Neural cell (in vitro differentiated cells): ENCODE data around the gene ZNF407.

Experiments used
- EP300 ChIP-seq: fragments of 450-650 bp; conservative IDR thresholded peaks from 2 replicates; pipeline ENCODE4 v1.6.1; 2014; ENCODE audit warnings: antibody characterized with exemption, mild to moderate bottlenecking, moderate library complexity; ENCODE audit not compliant: poor library complexity, severe bottlenecking
- EZH2 ChIP-seq: fragments of 200-600, 300-800 bp; shearing (Covaris generic), sonication (generic); IDR thresholded peaks from 2 replicates; pipeline ENCODE4 v1.6.1; 2014; ENCODE audit warnings: antibody characterized with exemption, low read length, borderline replicate concordance, mild to moderate bottlenecking; ENCODE audit not compliant: insufficient read depth, poor library complexity, severe bottlenecking
- POLR2AphosphoS5 ChIP-seq: IDR thresholded peaks from 2 replicates; pipeline ENCODE4 v1.6.1; 2012
- RAD21 ChIP-seq: fragments of 450-650 bp; conservative IDR thresholded peaks from 2 replicates; pipeline ENCODE4 v1.6.1; 2014; ENCODE audit warnings: antibody characterized with exemption, mild to moderate bottlenecking, moderate library complexity
- TF ChIP-seq, protein P1 (sequence below): fragments of 450-650 bp; IDR thresholded peaks from 2 replicates; pipeline ENCODE4 v1.5.1; 2014; ENCODE audit warnings: antibody characterized with exemption, mild to moderate bottlenecking, moderate library complexity; ENCODE audit not compliant: poor library complexity, severe bottlenecking

DNA sequence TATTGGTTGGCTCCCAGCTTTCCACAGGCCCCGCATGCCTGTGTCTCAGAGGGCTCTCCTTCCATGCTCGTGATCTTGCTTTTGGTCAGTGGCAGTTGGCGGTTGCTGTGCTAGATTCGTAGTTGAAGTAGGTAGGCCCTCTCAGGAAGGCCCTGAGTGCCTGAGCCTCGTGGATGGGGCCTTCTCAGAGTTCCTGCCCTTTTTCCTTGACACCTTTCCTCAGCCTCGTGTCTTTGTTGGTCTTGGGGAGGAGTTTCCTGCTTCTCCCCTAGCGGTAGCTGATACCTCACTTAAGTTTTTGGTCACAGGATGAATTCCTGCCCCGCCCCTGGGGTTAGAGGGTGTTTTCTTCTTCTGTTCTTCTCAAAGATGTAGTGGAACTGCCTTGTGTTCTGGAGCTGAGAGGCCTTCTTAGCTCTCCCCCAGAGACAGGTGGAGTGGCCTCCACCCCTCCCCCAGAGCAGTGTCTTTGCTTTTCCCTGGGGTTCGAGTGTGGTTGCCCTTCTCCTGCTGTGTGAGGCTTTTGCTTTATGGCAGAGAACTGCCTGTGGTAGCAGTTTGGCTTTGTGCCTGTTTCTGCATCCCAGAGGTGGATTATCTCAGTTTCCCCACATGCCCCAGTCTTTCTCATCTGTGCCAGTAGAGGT is 94.8 kb downstream of the ZNF407 start:
- TF ChIP-seq POLR2AphosphoS5 (no peak), EZH2 (no peak), EP300 (no peak), RAD21 (no peak)
- TF ChIP-seq, protein P1, sequence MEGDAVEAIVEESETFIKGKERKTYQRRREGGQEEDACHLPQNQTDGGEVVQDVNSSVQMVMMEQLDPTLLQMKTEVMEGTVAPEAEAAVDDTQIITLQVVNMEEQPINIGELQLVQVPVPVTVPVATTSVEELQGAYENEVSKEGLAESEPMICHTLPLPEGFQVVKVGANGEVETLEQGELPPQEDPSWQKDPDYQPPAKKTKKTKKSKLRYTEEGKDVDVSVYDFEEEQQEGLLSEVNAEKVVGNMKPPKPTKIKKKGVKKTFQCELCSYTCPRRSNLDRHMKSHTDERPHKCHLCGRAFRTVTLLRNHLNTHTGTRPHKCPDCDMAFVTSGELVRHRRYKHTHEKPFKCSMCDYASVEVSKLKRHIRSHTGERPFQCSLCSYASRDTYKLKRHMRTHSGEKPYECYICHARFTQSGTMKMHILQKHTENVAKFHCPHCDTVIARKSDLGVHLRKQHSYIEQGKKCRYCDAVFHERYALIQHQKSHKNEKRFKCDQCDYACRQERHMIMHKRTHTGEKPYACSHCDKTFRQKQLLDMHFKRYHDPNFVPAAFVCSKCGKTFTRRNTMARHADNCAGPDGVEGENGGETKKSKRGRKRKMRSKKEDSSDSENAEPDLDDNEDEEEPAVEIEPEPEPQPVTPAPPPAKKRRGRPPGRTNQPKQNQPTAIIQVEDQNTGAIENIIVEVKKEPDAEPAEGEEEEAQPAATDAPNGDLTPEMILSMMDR: no peak
